ENCODE measurements around the gene ZBTB16. TPM values are rescaled to one million over a fixed set of nuclear protein-coding genes. Genes with fewer than 3 reads are reported as not detected.

The ZBTB16 gene
- total RNA-seq, 1 donor from 2014 or later, result 6.4 TPM

GRCh38 chr11:114106047-114106446 is 46.5 kb downstream of the ZBTB16 start:
- no peak for DNase-seq (ENCODE audit: low read depth in 2 of 2)

GRCh38 chr11:114106986-114107385 is 47.5 kb downstream of the ZBTB16 start:
- no peak for DNase-seq (ENCODE audit: low read depth in 2 of 2)

GRCh38 chr11:114108501-114109205 is 49.1 kb downstream of the ZBTB16 start:
- DNase-seq (ENCODE audit: low read depth in 2 of 2), result no peak

- no peak for DNase-seq (ENCODE audit: low read depth in 2 of 2)
Observed at GRCh38 chr11:114109206-114110090, 49.9 kb downstream of the ZBTB16 start.

- DNase-seq (ENCODE audit: low read depth in 2 of 2), result no peak
Observed at GRCh38 chr11:114110123-114110522, 50.6 kb downstream of the ZBTB16 start.

- peak; percentile 55 to 61 for DNase-seq (ENCODE audit: low read depth in 2 of 2)
Observed at GRCh38 chr11:114110952-114111947, 51.7 kb downstream of the ZBTB16 start.

- no peak for DNase-seq (ENCODE audit: low read depth in 2 of 2)
Observed at GRCh38 chr11:114115451-114115928, 56.0 kb downstream of the ZBTB16 start.

- DNase-seq (ENCODE audit: low read depth in 2 of 2), result no peak
Observed at GRCh38 chr11:114116357-114116756, 56.8 kb downstream of the ZBTB16 start.

GRCh38 chr11:114116800-114117199 is 57.3 kb downstream of the ZBTB16 start:
- no peak for DNase-seq (ENCODE audit: low read depth in 2 of 2)

- no peak for DNase-seq (ENCODE audit: low read depth in 2 of 2)
Observed at GRCh38 chr11:114120606-114121005, 61.1 kb downstream of the ZBTB16 start.

GRCh38 chr11:114121138-114121537 is 61.6 kb downstream of the ZBTB16 start:
- DNase-seq (ENCODE audit: low read depth in 2 of 2), result no peak

- DNase-seq (ENCODE audit: low read depth in 2 of 2), result no peak
Observed at GRCh38 chr11:114121804-114122504, 62.4 kb downstream of the ZBTB16 start.

GRCh38 chr11:114122686-114123085 is 63.2 kb downstream of the ZBTB16 start:
- DNase-seq (ENCODE audit: low read depth in 2 of 2), result no peak

- no peak for DNase-seq (ENCODE audit: low read depth in 2 of 2)
Observed at GRCh38 chr11:114123692-114124330, 64.3 kb downstream of the ZBTB16 start.

- DNase-seq (ENCODE audit: low read depth in 2 of 2), result no peak
Observed at GRCh38 chr11:114124601-114125144, 65.2 kb downstream of the ZBTB16 start.

- DNase-seq (ENCODE audit: low read depth in 2 of 2), result no peak
Observed at GRCh38 chr11:114125531-114125930, 66.0 kb downstream of the ZBTB16 start.

GRCh38 chr11:114125959-114126358 is 66.4 kb downstream of the ZBTB16 start:
- no peak for DNase-seq (ENCODE audit: low read depth in 2 of 2)

- no peak for DNase-seq (ENCODE audit: low read depth in 2 of 2)
Observed at GRCh38 chr11:114128399-114128798, 68.9 kb downstream of the ZBTB16 start.

GRCh38 chr11:114129142-114129541 is 69.6 kb downstream of the ZBTB16 start:
- no peak for DNase-seq (ENCODE audit: low read depth in 2 of 2)

GRCh38 chr11:114129699-114130098 is 70.2 kb downstream of the ZBTB16 start:
- DNase-seq (ENCODE audit: low read depth in 2 of 2), result no peak
